GM18861 (cell line): Measurements from ENCODE around the gene JTB.
"Not testable (repeated sequence)": the region's sequence is repeated elsewhere in the genome, so short reads cannot be mapped to it uniquely, and the experiment has no call there.

Experiments
- ATAC-seq: cut with Tn5 transposase; IDR thresholded peaks from one replicate; pipeline ENCODE4 v1.9.1; 2021; ENCODE audit not compliant: unreplicated experiment

JTB gene

DNA sequence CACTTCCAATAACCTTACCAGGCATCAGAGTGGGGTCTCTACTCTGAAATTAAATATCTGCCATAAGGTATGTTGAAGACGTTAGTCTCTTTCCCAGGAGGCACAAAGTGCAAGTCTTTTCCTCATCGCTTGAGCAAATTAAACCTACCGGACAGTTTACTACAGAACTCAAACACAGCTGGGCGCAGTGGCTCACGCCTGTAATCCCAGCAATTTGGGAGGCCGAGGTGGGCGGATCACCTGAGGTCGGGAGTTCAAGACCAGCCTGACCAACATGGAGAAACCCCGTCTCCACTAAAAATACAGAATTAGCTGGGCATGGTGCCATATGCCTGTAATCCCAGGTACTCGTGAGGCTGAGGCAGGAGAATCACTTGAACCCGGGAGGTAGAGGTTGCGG, 1.6 kb upstream of the JTB start:
- not testable (repeated sequence) for ATAC-seq

DNA sequence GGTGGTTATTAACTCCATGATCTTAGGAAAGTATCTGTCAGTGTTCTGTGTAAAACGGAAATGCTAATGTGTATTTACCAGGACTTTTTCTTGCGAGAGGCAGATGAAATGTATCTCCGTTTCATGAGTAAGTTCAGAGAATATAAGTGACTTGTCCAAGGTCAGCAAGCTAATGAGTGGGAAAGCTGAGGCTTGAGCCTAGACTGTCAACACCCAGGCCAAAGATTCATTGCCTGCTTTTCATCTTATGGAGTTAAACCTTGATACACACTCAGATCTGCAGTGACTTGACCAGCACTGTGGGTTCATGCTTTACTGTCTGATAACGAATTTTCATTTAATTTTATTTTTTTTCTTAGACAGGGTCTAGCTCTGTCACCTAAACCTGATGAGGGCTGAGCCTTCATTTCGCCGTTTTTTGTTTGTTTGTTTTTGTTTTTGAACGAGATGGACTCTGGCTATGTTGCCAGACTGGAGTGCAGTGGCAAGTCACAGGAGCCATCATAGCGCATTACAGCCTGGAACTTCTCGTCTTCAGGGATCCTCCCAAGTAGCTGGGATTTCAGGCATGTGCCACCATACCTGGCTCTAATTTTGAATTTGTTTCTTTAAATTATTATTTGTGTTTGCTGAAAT, 918 bp upstream of the JTB start:
- peak; percentile 14 for ATAC-seq

DNA sequence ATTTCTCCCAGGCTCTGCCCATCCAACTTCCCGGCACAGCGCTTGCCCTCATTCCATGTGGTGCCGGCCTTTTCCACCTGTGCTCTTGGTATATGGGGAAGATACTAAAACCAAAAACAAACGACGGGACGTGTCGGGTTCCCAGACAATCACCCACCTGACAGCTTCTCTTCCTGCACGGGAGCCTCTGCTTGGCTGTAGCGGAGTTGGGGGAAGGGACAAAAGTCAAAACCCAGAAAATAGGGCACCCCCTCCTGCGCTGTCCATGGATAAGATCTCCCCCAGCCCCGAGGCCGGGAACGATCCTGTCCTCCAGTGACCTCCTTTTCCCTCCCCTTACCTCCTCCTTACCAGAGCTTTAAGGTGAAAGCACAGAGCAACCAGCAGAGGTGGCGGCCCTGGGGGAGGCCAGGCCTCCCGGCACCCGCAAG, 640 bp downstream of the JTB start:
- ATAC-seq = no peak

DNA sequence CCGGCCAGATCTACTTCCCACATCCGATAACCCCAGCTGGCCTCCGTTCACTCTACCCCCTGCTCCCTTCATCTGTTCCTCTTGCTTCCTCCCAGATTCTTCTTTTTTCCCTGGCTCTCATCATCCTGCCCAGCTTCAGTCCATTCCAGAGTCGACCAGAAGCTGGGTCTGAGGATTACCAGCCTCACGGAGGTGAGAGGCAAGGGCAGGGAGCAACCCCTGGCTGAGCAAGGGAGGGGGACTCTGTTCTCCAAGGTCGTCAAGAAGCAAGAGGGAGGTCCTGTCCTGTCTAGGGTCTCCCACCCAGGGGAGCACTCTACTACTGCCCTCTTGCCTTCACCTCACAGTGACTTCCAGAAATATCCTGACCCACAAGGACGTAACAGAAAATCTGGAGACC, 3.9 kb downstream of the JTB start:
- ATAC-seq = no peak

DNA sequence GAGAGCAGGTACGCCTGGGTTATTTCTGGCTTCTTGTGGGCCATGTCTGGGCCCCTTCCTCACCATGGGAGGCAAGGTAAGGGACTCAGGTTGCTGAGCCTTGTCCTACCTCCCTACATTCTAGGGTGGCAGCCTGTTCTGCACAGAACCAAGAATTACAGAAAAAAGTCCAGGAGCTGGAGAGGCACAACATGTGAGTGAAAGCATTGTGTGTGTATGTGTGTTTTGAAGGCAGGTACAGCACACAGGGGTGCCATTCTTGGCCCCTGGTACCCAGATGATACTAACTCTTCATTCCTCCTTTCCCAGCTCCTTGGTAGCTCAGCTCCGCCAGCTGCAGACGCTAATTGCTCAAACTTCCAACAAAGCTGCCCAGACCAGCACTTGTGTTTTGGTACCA, 4.4 kb downstream of the JTB start:
- ATAC-seq = no peak

DNA sequence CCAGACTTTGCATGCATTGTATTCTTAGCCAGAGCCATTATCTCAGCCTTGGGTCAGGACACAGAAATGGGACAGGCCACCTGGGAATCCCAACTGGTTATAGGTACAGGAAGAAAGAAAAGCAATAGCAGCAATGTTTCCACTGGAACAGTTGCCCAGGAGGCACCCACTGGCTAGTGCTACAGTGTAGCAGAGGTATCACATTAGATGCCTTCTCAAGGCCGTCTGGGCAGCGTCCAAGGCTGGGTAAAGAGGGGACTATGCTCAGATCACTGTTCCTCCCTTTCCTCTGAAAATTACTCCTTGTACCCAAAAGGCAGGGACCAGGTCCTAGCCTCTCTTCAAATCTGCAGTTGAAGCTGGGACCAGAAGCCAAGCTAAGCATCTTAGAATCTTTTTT, 7.1 kb downstream of the JTB start:
- ATAC-seq = no peak

DNA sequence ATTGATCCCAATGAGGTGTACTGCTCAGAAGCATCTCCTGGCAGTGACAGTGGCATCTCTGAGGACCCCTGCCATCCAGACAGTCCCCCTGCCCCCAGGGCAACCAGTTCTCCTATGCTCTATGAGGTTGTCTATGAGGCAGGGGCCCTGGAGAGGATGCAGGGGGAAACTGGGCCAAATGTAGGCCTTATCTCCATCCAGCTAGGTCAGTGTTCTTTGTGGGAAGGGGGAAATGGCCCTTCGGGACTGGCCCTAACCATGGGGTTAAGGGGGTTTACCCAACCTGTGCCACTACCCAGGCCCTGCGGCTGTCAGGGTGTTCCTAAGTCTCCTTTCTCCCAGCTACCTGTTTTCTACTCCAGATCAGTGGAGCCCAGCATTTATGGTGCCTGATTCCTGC, 8.5 kb downstream of the JTB start:
- ATAC-seq = no peak

DNA sequence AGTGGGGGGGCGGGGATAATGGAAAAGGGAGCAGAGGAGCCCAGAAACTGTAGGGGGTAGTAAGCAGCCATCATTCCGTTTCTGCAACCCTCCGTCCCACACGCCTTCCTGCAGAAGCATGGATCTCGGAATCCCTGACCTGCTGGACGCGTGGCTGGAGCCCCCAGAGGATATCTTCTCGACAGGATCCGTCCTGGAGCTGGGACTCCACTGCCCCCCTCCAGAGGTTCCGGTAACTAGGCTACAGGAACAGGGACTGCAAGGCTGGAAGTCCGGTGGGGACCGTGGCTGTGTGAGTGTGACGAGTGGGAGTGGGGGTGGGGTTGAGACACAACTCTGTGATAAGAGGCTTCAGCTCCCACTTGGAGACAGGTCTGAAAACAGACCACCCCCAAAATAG, 9.1 kb downstream of the JTB start:
- ATAC-seq = no peak

DNA sequence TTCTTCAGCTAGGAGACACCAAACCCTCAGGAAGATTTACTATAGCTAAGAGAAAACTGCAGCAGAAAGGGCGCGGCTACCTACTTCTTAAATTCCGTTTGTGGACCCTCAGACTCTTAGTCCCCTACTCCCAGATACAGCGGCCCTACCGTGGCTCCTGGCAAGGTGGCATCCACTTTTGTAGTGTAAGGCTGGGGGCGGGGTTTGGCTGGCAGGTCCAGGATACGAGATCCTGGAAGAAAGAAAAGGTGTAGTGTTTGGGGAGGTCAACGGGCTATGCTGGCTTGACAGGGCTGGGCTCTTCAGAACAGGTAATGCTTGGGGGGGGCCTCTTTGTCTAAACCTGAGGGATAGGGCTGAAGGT, 9.5 kb downstream of the JTB start:
- no peak for ATAC-seq

DNA sequence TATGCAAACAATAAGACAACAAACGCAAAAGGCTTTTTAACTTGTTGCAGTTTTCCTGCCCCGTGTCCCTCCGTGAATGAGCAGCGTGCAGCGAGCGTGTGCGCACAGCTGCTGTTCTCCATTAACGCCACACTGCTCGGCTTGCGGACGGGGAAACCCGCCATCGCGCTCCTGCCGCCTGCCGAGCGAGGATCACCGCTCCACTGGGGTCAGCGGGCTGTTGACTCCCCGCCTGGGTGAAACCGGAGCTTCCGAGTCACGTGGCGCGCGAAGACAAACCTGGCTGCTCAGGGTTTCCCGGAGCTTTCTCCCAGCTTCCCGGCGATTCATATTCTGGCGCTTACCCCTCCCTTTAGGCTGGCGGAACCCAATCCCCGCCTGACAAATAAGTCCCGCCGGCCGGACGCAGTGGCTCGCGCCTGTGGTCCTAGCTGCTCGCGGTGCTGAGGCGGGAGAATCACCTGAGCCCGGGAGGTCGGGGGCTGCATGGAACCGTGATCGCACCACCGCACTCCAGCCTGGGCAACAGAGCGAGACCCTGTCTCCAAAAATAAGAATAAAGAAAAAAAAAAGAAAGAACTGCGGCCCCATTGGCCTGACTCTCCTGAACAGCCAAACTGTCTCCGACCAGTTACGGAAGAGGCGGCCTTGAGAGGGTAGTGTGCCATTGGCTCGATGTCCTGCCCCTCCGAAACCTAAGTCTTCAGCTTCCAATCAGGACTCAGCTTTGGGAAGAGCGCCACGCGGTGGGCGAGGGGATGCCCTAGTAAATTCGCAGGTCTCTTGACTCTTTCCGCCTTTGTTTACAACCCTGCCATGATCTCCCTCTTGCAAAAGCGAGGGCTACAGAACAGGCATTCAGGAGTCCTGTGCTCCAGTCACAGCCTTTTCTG, 10.1 kb downstream of the JTB start, which contains the start of gene CREB3L4:
CREB3L4 (plus strand) TSS at position 796 of the 893 bp plus-strand sequence. CDS start 624 bp downstream, outside the sequence.
- ATAC-seq = peak; percentile 65

DNA sequence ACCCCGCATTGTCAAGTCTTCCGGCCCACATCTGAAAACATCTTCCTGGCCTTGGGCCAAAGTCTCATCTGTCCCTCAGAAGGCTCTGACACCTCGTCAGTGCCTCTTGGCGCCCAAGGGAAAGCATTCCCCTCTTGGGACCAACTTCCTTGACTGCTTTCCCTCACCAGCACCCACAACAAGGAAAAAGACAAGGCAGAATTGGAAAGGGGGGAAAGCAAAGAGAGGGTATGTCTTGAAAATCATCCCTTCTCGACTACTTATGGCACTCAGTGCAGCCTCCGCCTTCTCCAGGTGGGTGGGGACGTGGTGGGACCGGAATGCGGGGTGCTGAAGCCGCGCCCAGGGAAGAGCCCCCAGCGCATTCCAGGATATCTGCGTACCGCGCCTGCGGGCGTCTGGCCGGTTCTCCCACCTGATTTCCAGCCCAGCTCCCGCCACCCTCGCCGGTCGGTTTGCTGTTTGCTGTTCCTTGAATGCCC, 13.6 kb downstream of the JTB start:
- ATAC-seq = no peak

DNA sequence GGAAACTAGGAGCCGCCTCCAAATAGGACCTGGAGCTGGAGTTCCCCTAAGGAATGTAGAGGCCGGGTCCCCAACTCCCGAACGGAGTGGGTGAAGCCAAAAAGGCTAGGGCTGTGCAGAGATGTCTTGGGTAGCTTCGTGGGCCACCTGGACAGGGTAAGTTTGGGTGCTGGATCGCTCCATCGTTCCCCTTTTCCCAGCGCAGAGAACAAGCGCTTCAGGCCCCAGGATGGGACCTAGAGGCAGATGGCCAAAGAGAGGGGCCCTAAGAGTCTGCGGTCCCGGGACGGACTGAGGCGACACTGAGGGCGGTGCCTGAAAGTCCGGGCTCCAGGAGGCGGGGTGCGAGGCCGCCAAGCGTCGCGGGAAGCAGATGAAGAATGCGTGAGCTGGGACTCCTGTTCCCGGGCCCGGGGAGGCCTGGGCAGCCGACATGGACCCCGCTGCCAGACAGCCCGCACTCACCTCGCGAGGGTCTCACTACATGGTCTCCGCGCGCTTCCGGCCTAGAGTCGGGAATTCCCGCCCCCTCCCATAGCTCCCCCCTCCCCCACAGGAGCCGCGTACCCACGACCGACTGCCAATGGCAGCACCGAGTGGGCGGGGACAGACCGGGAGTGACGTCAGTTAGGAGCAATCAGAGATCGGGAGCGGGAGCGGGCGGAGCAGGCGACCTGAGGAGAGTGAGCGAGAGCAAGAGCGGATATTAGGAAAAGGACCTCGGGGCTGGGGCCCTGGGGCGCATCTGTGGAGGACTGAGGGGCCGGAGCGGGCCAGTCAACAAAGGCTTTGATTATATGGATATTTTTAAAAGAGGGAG, 14.2 kb downstream of the JTB start, which contains the start of gene SLC39A1:
SLC39A1 (minus strand) TSS at position 508 of the 820 bp plus-strand sequence. CDS start 822 bp downstream, outside the sequence.
- no peak for ATAC-seq

DNA sequence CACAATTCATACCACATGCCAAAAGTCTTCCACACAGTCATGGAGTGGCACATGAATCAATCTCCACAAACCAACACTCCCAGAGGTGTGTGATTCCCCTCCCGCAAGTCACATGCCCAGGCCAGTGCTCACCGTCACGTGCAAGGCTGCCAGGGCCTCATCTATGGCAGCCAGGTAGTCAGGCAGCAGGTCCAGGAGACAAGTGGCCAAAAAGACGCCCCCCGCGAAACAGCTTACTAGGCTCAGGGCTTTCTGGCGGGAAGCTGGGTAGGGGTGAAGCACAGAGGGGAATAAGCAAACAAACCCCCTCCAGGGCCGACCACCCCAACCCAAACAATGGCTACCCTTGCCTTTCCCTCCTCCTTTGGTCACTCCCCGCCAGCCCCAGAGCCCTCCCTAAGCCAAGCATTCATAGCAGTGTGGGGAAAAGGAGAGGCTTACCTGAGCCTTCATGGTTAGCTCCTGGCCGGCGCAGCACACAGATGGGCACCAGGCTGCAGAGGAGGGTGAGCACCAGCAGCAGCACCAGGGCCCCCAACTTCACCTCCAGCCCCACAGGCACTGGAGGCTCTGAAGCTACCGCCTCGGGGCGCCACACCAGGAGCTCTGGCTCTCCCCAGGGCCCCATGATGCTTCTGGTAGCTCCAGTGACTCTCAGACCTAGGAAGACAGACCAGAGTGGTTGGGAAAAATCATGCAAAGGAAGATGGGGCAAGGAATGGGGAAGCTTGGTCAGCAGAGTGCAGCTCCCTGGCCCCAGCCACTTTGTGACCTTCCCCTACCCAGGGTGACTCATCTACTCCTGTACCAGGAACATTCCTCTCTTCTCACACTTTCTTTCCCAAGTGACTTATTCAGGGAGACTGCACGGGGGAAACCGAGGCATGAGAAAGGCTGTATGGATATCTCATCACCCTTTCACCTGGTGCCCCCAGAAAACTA, 15.1 kb downstream of the JTB start:
- no peak for ATAC-seq

DNA sequence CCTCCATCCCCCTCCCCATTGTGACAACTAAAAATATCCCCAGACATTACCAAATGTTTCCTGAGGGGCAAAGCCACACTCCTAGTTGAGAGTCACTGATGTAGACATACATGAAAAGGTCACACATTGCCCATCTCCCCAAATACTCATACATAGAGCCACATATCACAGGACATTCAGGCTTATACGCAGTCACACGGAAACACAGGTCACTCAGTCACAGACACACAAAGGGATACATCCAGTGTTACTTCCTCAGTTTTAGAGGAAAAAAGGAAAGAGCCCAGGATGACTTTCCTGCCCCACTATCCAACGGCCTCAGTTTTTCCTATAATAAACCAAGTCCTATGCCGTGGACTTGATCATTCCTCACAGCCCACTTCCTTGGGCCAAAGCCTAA, 16.1 kb downstream of the JTB start:
- no peak for ATAC-seq

DNA sequence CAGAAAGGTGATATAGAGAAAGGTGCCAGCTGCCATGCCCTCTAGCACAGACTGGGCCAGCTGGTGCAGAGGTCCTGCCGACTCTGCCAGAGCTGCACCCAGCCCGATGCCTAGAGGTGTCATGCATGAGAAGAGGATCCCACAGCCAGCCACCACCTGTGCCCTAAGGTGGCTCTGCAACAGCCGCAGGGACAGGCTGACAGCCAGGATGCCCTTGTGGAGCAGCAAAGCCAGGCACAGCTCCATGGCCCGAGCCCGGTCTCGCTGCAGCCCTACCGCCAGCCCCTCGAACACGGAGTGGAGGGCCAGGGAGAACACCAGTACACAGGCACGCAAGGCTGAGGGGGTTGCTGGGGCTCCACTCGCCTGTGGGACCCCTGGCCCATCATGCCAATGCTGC, 17.3 kb downstream of the JTB start:
- ATAC-seq = no peak

DNA sequence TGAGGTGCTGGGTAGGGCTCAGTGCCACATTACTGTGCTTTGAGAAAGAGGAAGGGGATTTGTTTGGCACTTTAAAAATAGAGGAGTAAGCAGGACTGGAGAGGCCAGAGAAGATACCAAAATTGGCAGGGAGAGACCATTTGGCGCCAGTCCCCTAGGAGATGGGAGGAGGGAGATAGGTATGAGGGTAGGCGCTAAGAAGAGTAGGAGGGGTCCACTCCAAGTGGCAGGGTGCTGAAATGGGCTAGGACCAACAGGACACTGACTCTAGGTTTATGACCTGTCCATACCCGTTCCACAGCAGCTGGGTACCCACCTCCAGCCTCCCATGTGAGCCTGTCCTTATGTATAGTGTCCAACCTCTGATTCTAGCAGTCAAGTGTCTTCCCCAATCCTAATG, 18.0 kb downstream of the JTB start:
- no peak for ATAC-seq

DNA sequence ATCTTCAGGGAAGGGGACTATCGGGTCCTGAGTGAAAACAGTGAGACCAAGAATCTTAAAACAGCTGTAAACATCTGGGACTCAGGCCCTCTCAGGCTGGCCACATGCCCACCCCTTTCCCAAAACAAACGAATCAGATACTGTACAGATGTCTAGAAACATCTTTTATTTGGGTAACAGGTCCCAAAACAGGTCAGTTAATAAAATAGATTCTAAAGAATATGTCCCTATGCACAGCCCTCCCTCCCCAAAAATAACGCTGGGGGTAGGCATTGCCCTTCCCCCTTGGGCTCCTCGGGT, 18.6 kb downstream of the JTB start:
- ATAC-seq = no peak

DNA sequence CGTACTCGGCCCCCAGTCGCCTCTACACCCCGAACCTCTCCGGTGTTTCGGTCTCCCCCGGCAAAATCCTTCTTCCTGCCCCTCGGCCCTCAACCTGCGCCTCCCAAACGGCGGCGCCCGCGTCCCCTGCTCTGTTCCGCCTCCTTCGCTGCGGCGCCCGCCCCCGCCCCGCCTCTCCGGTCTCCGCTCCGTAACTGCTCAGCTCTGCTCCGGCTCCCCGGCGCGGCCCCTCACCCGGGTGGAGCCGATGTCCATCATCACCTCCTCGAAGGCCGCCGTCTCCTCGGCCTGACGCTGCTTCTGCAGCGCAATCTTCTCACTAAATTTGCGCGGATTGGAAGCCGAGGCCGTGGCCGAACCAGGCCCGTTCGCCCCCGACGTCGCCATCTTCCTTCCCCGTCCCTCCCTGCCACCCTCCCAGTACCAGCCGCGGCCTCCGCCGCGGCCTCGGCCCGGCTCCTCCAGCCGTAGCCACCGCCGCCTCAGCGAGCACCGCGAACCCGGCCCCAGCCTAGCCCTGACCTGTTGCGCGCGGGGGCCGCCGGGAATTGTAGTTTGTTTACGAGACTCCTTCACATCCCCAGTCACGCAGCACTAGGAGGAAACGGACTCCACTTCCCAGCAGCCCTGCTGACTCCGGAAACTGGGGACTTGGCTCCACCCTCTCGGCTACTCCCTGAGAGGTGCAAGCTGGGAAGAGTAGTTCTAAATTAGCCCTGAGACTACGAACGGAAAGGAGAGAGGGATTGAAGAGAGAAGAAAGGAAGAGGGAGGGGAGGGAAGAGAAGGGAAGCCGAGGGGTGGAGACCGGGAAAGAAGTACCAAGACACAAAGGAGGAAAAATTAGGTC, 19.1 kb downstream of the JTB start, which contains the start of gene CRTC2:
CRTC2 (minus strand) TSS at position 502 of the 850 bp plus-strand sequence; CDS start at position 387, 115 bp downstream.
- peak; percentile 66 for ATAC-seq

DNA sequence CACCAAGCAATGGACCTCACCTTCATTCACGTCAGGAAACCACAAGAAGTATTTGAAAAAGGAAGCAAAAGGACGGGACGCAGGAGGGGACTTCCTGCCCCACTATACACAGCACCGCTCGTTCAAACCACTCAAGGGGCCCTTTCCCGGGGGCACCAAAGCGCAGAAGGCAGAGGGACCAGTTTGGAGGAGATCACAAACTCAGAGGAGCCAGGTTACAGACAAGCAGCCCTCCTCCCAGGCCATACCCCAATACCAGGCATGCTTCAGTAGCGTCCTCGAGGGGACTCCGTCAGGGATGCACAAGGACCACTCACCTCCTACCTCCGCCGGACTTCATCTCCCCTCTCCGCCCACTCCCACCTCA, 19.7 kb downstream of the JTB start:
- no peak for ATAC-seq
